NCI-H2107 treated with DMSO at 0.1 percent for 48 hours (cell line): ENCODE data around the gene ENG.
"Not testable (repeated sequence)": the region's sequence is repeated elsewhere in the genome, so short reads cannot be mapped to it uniquely, and the experiment has no call there.

Experiments used
- DNase-seq: peaks from one replicate; lab custom pipeline; 2025; ENCODE audit not compliant: unreplicated experiment; lab: John Stamatoyannopoulos, UW

ENG gene

GRCh38 chr9:127854184-127854806 is at the start of gene ENG:
Gene ENG, minus strand, starts transcription at chr9:127854658. Its CDS starts 303 bp downstream, at chr9:127854355.
- DNase-seq, result no peak

GRCh38 chr9:127903557-127904475 is 49.4 kb upstream of the ENG start:
- DNase-seq, result no peak

- no peak for DNase-seq
Measured at GRCh38 chr9:127899128-127899943, 44.9 kb upstream of the ENG start, which contains the start of gene ST6GALNAC6. Gene ST6GALNAC6, minus strand, starts transcription at chr9:127899603. Its CDS starts 1,622 bp downstream, at chr9:127897981.

GRCh38 chr9:127898433-127899127 is 44.1 kb upstream of the ENG start:
- DNase-seq, result no peak

GRCh38 chr9:127897193-127897692 is 42.8 kb upstream of the ENG start:
- no peak for DNase-seq

- DNase-seq, result no peak
Measured at GRCh38 chr9:127896395-127897192, 42.1 kb upstream of the ENG start.

- DNase-seq, result no peak
Measured at GRCh38 chr9:127895811-127896210, 41.4 kb upstream of the ENG start.

- DNase-seq, result no peak
Measured at GRCh38 chr9:127893392-127893791, 38.9 kb upstream of the ENG start.

GRCh38 chr9:127892831-127893230 is 38.4 kb upstream of the ENG start:
- no peak for DNase-seq

GRCh38 chr9:127890053-127890452 is 35.6 kb upstream of the ENG start:
- no peak for DNase-seq

- DNase-seq, result no peak
Measured at GRCh38 chr9:127887792-127888191, 33.3 kb upstream of the ENG start.

- no peak for DNase-seq
Measured at GRCh38 chr9:127886401-127886972, 32.0 kb upstream of the ENG start.

- DNase-seq, result no peak
Measured at GRCh38 chr9:127885508-127886281, 31.2 kb upstream of the ENG start.

GRCh38 chr9:127884976-127885490 is 30.6 kb upstream of the ENG start:
- no peak for DNase-seq

GRCh38 chr9:127884427-127884911 is 30.0 kb upstream of the ENG start:
- DNase-seq, result peak; percentile 75

GRCh38 chr9:127883959-127884358 is 29.5 kb upstream of the ENG start:
- no peak for DNase-seq

- not testable (repeated sequence) for DNase-seq
Measured at GRCh38 chr9:127881715-127882114, 27.3 kb upstream of the ENG start.

GRCh38 chr9:127880143-127880542 is 25.7 kb upstream of the ENG start:
- no peak for DNase-seq
